Cardiac septum (tissue), 1 donor: Measurements from ENCODE around the gene AGAP9. TPM values are rescaled to one million over a fixed set of nuclear protein-coding genes. Genes with fewer than 3 reads are reported as not detected.
"Not testable (repeated sequence)": the region's sequence is repeated elsewhere in the genome, so short reads cannot be mapped to it uniquely, and the experiment has no call there.

Experiments
- DNase-seq: peaks from one replicate; pipeline ENCODE4 v3.0.0-alpha.2; 2020; ENCODE audit warnings: low spot score
- intact Hi-C: fragments of 100-400 bp; cut with DNase I; formaldehyde crosslinking; loops from one replicate; pipeline ENCODE4 v1.14.0; 2022
- long read RNA-seq: library from polyadenylated mRNA; unstranded; transcript quantifications from one replicate; pipeline ENCODE4 v2.0.0, GENCODE V29; 2021
- total RNA-seq: library from RNA; stranded (reverse); fragmentation: NEBNext Ultra II Directional; extraction: Animal tissue kit (Norgen Biotek cat#: 25700); gene quantifications from one replicate; pipeline ENCODE4 v1.2.1, GENCODE V29; 2021
- donor health status: DM: no; HTN: no; CAD: no.

Gene AGAP9
- total RNA-seq: 4.1 TPM
- long read RNA-seq, partial matches to known transcripts: 0 of 3 reads
- long read RNA-seq, other reads (novel, unspliced or antisense): 3 of 3 reads

DNA sequence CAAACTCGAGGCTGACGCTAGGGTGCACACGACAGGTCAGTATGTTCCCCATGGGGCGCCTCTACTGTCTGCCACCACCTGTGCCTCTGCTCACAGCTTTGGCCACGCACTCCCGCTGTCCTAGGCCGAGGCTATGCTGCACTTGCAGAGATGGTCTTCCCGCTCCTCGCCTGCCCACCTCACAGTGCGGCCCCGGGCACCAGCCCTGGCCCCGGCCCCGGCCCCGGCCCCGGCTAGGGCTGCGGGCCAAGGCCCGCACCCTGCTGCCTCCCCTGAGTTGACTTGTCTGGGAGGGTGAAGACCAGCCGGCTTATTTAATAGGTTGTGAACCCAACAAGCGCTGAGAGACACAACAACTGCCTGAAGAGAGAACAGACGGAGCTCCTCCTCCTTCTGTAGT, at the start of gene AGAP9:
AGAP9 (minus strand) TSS at position 164 of the 400 bp plus-strand sequence; CDS start at position 52, 112 bp downstream.
- intact Hi-C loops: not testable (repeated sequence)
- peak; percentile 46 for DNase-seq

- DNase-seq, intact Hi-C loops: not testable (repeated sequence)
These were observed 47.9 kb upstream of the AGAP9 start for GRCh38 chr10:47571138-47571912.

DNA sequence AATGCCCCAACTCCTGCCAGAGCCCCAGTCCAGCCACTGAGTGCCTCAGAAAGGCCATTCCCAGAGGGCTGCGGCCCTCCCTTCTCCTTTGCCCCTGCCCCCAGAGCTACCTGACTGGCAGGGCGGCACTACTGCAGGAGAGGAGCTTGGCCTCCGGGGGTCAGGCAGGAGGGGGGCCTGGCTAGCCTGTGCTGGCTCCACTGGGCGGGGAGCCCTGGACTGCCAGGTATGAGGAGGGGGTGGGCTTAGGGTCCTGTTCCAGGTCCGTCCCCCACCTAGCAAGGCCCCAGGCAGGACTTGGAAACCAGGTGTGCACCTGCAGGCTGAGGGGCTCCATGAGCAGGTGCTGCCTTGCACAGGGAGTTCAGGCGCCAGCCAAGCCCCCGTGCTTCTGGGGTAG, 43.3 kb upstream of the AGAP9 start:
- intact Hi-C loops: not testable (repeated sequence)

GRCh38 chr10:47566108-47566699, 42.8 kb upstream of the AGAP9 start:
- DNase-seq, intact Hi-C loops: not testable (repeated sequence)

More for the DNA sequence above, 43.3 kb upstream of the AGAP9 start:
- DNase-seq: not testable (repeated sequence)

DNA sequence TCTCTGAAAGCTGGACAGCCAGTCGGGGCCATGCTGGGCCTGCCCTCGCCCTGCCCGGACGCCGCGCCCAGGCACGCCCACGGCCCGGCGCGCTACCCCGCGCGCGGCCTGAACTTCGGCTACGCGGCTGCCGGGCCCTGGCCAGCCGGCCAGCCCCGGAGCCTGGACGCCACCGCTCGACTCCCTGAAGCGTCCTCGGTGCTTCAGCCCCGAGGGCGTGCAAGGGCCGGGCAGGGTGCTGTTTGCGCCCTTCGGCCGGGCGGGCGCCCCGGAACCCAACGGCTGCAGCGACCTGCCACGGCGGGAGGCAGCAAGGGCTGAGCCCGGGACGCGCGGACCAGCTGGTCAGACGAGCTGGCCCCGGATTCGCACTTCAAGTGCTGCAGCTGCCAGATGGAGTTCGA, 42.1 kb upstream of the AGAP9 start:
- DNase-seq, intact Hi-C loops: not testable (repeated sequence)

DNA sequence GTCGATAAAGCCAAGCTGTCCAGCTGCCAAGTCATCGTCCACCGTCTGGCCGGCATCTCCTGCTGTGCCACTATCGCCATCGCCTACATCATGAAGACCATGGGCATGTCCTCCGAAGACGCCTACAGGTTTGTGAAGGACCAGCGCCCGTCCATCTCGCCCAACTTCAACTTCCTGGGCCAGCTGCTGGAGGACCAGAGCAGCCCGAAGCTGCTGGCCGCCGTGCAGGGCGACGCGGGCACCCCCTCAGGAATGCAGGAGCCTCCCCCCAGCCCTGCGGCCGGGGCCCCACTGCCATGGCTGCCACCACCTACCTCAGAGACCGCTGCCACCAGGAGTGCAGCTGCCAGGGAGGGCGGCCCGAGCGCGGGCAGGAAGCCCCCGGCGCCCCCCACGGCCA, 41.5 kb upstream of the AGAP9 start:
- intact Hi-C loops, DNase-seq: not testable (repeated sequence)

DNA sequence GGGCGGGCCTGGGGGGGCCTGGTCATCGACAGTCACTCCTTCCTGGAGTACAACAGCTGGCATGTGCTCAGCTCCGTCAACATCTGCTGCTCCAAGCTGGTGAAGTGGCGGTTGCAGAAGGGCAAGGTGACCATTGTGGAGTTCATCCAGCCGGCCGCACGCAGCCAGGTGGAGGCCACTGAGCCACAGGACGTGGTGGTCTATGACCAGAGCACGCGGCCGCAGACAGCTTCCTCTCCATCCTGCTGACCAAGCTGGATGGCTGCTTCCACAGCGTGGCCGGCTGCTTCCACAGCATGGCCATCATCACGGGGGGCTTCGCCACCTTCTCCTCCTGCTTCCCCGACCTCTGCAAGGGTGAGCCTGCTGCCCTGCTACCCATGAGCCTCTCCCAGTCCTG, 40.9 kb upstream of the AGAP9 start:
- DNase-seq, intact Hi-C loops: not testable (repeated sequence)

GRCh38 chr10:47560452-47560851, 37.0 kb upstream of the AGAP9 start:
- DNase-seq, intact Hi-C loops: not testable (repeated sequence)

DNA sequence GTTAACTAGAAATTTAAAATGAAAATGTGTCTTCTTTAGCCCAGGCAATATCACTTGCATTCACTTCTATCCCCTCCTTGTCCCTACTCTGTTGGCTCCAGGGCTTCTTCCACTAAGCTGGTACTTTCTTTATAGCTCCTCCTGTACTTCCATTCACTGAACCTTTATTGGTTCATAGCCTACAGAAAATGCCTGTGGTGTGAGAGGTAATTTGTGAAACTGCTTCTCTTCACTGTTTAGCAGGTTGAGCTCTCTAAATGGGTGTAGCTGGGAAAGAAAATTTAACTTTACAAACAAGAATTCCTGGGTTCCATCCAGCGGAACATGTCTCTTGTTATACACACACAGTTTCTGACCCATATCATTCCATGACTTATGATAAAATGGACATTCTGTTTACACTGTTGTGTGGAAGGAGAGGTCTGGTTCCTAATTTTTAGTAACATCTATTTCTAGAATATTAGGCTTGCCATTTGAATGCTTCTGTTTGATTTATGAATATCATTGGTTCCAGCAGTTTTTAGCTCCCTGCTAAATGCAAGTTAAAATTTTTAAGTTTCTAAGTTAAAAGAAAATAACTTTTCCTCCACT, 36.4 kb upstream of the AGAP9 start:
- intact Hi-C loops, DNase-seq: not testable (repeated sequence)

DNA sequence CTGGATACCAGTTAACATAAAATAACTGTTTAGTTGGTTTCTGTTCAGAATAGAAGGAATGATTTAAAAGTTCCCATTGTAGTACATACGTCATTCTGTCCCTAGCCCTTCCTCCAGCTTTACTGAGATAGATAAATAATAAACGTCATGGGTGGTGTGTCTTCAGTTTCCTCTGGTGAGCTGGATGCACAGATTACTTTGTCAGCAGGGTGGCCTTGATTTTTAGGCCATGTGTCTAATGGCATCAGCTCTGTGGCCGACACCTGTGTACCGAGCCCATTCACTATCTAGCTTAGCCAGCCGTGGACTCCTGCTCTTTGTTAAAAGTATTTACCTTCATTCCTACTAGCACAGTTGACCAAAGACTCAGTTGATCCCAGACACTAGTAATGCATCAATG, 34.7 kb upstream of the AGAP9 start:
- intact Hi-C loops, DNase-seq: not testable (repeated sequence)

- intact Hi-C loops, DNase-seq: not testable (repeated sequence)
These were observed 34.2 kb upstream of the AGAP9 start for GRCh38 chr10:47557616-47558015.

DNA sequence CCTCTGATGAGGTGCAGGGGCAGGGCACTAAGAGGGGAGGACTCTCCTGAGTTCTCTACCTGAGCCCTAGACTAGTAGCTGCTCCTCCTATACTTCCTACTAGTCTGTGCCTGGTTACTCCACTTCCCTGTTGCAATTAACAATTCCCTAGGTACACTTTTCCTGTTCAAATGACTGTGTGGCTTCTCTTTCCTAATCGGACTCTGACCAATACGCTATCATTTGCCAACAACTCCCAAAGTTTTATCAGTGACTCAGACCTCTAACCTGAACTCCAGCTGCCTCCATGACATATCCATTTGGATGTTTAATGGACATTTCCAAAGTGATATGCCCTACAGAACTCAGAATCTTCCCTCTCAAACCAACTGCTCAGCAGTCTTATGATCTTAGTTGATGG, 31.9 kb upstream of the AGAP9 start:
- DNase-seq, intact Hi-C loops: not testable (repeated sequence)

DNA sequence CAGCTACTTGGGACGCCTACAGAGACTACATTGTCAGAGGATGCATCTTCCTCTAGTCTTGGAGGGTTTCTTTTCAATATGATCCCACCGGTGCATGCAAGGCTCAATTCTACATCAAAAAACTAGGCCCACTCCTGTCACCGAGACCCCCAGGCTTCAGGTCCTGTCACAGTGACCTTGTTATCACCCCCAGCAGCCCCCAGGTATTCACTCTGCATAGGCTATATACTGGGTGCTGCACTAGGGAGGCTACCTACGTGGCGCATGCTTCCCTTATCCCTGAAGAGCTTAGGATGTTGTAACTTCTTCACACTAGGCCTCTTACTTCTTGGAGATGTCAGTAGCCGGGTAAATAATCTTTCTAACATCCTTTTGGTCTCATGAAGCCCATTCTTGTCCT, 31.1 kb upstream of the AGAP9 start:
- intact Hi-C loops, DNase-seq: not testable (repeated sequence)

- intact Hi-C loops: not testable (repeated sequence)
These were observed 30.4 kb upstream of the AGAP9 start for GRCh38 chr10:47553860-47554247.

GRCh38 chr10:47553214-47553859, 29.9 kb upstream of the AGAP9 start:
- intact Hi-C loops: not testable (repeated sequence)

More at GRCh38 chr10:47553860-47554247, 30.4 kb upstream of the AGAP9 start:
- DNase-seq: not testable (repeated sequence)

GRCh38 chr10:47552719-47553118, 29.3 kb upstream of the AGAP9 start:
- DNase-seq, intact Hi-C loops: not testable (repeated sequence)

More at GRCh38 chr10:47553214-47553859, 29.9 kb upstream of the AGAP9 start:
- DNase-seq: peak; percentile 93

DNA sequence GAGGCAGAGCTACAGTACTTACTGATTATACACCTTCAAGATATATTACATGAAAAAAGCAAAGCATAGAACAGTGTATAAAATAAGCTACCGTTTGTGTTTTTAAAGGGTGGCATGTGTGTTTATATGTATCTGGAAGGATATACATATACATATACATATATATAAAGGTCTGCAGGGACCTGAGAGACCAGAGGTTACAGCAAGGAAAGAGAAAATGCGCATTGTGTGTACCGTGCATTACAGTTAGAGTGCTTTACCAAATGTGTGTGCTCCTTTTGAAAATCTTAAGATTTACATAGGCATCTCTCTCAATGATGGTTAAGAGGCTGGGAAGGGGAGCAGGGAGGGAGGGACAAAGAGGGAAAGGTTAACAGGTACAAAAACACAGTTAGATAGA, 23.8 kb upstream of the AGAP9 start:
- DNase-seq, intact Hi-C loops: not testable (repeated sequence)

DNA sequence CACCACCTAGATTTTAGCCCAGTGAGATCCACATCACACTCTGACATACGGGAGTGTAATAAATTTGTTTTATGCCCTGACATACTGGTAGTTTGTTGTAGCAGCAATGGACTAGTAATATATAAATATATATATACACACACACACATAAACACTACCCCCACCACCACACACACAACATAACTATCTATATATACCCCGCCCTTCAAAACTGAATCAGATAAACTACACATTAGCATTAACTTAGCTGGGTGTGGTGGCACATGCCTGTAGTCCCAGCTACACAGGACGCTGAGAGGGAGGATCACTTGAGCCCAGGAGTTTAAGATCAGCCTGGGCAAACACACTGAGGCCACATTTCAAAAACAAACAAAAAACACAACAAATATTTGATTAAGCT, 13.0 kb upstream of the AGAP9 start:
- DNase-seq, intact Hi-C loops: not testable (repeated sequence)

DNA sequence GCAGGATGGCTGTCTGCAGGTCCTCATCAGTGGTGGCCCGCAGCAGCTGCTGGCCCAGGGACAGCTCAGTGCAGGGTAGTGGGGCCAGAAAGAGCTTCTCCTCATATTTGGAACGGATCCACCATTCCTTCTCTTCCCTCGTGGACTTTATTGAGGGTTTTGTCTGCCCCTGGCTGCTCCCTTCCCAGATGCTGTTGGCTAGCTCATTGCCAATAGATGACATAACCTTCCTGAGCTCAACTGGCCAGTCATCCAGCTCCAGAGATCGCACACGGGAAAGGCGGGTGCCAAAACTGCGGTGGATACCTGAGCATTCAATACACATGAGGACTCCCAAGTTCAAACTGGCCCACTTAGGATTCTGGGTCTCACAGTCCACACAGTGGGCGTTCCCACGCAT, 21.1 kb downstream of the AGAP9 start:
- DNase-seq, intact Hi-C loops: not testable (repeated sequence)

GRCh38 chr10:47494226-47494625, 29.2 kb downstream of the AGAP9 start:
- intact Hi-C loops, DNase-seq: not testable (repeated sequence)
